HepG2 (cell line): ENCODE data around the gene PIGV. TPM values are rescaled to one million over a fixed set of nuclear protein-coding genes. Genes with fewer than 3 reads are reported as not detected.
A peak's percentile ranks its signal among the peaks of the same experiment; 100 is the strongest.

ENCODE experiments used
- ATAC-seq: fragments of 200-7000 bp; cut with Tn5 transposase; 3 replicates; pipeline ENCODE4 v1.9.1; 2020; ENCODE audit warnings: mild to moderate bottlenecking, moderate library complexity
- BruUV-seq: library from RNA; stranded (reverse); fragments of 400-500 nt; replicated peaks from 2 replicates; lab custom pipeline; 2021; lab: Mats Ljungman, UMichigan
- CTCF ChIA-PET: fragments of 300-600 bp; formaldehyde crosslinking; extraction: SDS; loops from one replicate; lab custom pipeline; 2021; ENCODE audit warnings: low total read pairs, inconsistent platforms, low intra/inter-chr PET ratio; lab: Yijun Ruan, JAX
- POLR2A ChIA-PET: fragments of 350-600 bp; sonication (Branson Sonifier 250); formaldehyde crosslinking; loops from one replicate; lab custom pipeline; 2020; ENCODE audit warnings: antibody characterized with exemption, inconsistent platforms; lab: Yijun Ruan, JAX
- DNase-seq: peaks from one replicate; pipeline ENCODE4 v3.0.0-alpha.2; 2015; ENCODE audit warnings: low spot score
- FAIRE-seq: peaks from 3 replicates; lab custom pipeline; 2011; peaks lifted over from hg19 to GRCh38; lab: Jason Lieb, UNC
- H2AFZ ChIP-seq: one replicate; pipeline ENCODE4 v1.6.1; 2011; ENCODE audit warnings: low read length, inconsistent platforms
- H3K27ac ChIP-seq: fragments of 300-600 bp; 3 replicates; pipeline ENCODE4 v1.8.0; 2011; ENCODE audit warnings: mixed run types, mild to moderate bottlenecking, mixed read lengths, low read length, inconsistent platforms; ENCODE audit not compliant: insufficient read depth; ENCODE audit errors: extremely low read length
- H3K27me3 ChIP-seq, 2 experiments: fragments of 200-600 bp in 1 of 2; 2 replicates in 1 of 2; 3 replicates in 1 of 2; pipeline versions ENCODE4 v1.6.0 to v1.8.0; 2011; ENCODE audit warnings: low read length in 2 of 2, mild to moderate bottlenecking in 2 of 2, moderate library complexity in 2 of 2, inconsistent platforms in 1 of 2; ENCODE audit not compliant: insufficient read depth in 2 of 2, control insufficient read depth in 1 of 2
- H3K36me3 ChIP-seq, 2 experiments: fragments of 200-600 bp in 1 of 2; replicated peaks in 1 of 2; 2 replicates in 1 of 2; 3 replicates in 1 of 2; pipeline versions ENCODE4 v1.5.1 to v1.8.0; 2011; ENCODE audit warnings: low read length in 2 of 2, inconsistent platforms in 1 of 2; ENCODE audit not compliant: insufficient read depth in 2 of 2, control insufficient read depth in 1 of 2
- H3K4me1 ChIP-seq: 2 replicates; pipeline ENCODE4 v1.5.1; 2012; ENCODE audit warnings: low read length, inconsistent platforms; ENCODE audit not compliant: insufficient read depth
- H3K4me2 ChIP-seq: 2 replicates; pipeline ENCODE4 v1.6.0; 2011; ENCODE audit warnings: low read depth, low read length, inconsistent platforms
- H3K4me3 ChIP-seq, 3 experiments: fragments of 200-600 bp in 1 of 3; sonication (generic), shearing (Covaris generic) in 1 of 3; replicated peaks in 1 of 3; 2 replicates each; pipeline ENCODE4 v1.5.1; 2011 to 2016; ENCODE audit warnings: low read length in 3 of 3, inconsistent platforms in 2 of 3, low read depth in 2 of 3, mild to moderate bottlenecking in 2 of 3, control low read depth in 1 of 3, mixed read lengths in 1 of 3; ENCODE audit not compliant: insufficient read depth in 1 of 3
- H3K79me2 ChIP-seq: one replicate; pipeline ENCODE4 v1.6.1; 2011; ENCODE audit warnings: low read length, inconsistent platforms; ENCODE audit not compliant: insufficient read depth
- H3K9ac ChIP-seq: 2 replicates; pipeline ENCODE4 v1.6.0; 2011; ENCODE audit warnings: mild to moderate bottlenecking, low read depth, low read length, inconsistent platforms; ENCODE audit not compliant: insufficient read depth
- H3K9me3 ChIP-seq: 2 replicates; pipeline ENCODE4 v1.5.1; 2012; ENCODE audit warnings: mild to moderate bottlenecking, low read length
- H4K20me1 ChIP-seq: 2 replicates; pipeline ENCODE4 v1.6.0; 2011; ENCODE audit warnings: inconsistent platforms, mild to moderate bottlenecking, low read length, moderate library complexity; ENCODE audit not compliant: insufficient read depth
- EP300 ChIP-seq, 3 experiments: sonication (generic) in 1 of 3; formaldehyde crosslinking in 1 of 3; IDR thresholded peaks; 2 replicates each; pipeline versions ENCODE4 v1.5.1 to v1.6.1; 2011 to 2020; ENCODE audit warnings: low read depth in 2 of 3, low read length in 2 of 3, borderline replicate concordance in 1 of 3, improper control_type of control experiment in 1 of 3, mild to moderate bottlenecking in 1 of 3, missing genetic modification reagents in 1 of 3, moderate library complexity in 1 of 3
- FOSL2 ChIP-seq: sonication (generic); formaldehyde crosslinking; IDR thresholded peaks from 2 replicates; pipeline ENCODE4 v1.4.0; 2020; ENCODE audit warnings: missing genetic modification reagents
- KLF15 ChIP-seq: sonication (generic); formaldehyde crosslinking; IDR thresholded peaks from 2 replicates; pipeline ENCODE4 v1.8.1; 2023; ENCODE audit warnings: borderline replicate concordance, mild to moderate bottlenecking, inconsistent platforms, missing genetic modification reagents, mixed read lengths
- MAF1 ChIP-seq: sonication (generic); formaldehyde crosslinking; IDR thresholded peaks from 2 replicates; pipeline ENCODE4 v1.5.0; 2020; ENCODE audit warnings: missing genetic modification reagents, borderline replicate concordance
- NAIF1 ChIP-seq: sonication (generic); formaldehyde crosslinking; IDR thresholded peaks from 2 replicates; pipeline ENCODE4 v1.5.0; 2020; ENCODE audit warnings: mild to moderate bottlenecking, missing genetic modification reagents, borderline replicate concordance
- ZNF572 ChIP-seq: sonication (generic); formaldehyde crosslinking; IDR thresholded peaks from 2 replicates; pipeline ENCODE4 v1.5.1; 2020; ENCODE audit warnings: mild to moderate bottlenecking, missing genetic modification reagents
- ZNF773 ChIP-seq: sonication (generic); formaldehyde crosslinking; IDR thresholded peaks from 2 replicates; pipeline ENCODE4 v1.4.0; 2020; ENCODE audit warnings: missing genetic modification reagents, borderline replicate concordance
- WGBS: methylation state at CpG from one replicate; pipeline ENCODE4 v1.1.6; 2017; ENCODE audit warnings: low lambda C conversion rate; 5-methylcytosine and 5-hydroxymethylcytosine counted together
- in situ Hi-C: cut with HindIII; loops from 2 replicates; pipeline ENCODE4 v1.10.0; 2017; ENCODE audit warnings: low pct_unique_long_range_greater_than_20kb; ENCODE audit not compliant: extremely low pct_ligation_motif_present
- intact Hi-C: fragments of 100-400 bp; cut with micrococcal nuclease; formaldehyde crosslinking; loops from one replicate; pipeline ENCODE4 v1.10.0; 2022; ENCODE audit not compliant: unreplicated experiment
- polyA plus RNA-seq, 8 experiments: library from polyadenylated mRNA; depleted of rRNA in 3 of 8; stranded (reverse) in 7 of 8; unstranded in 1 of 8; fragments of >200 nt; fragmentation: Illumina TruSeq in 4 of 8; extraction: Trizol in 4 of 8; gene quantifications; 2 replicates each; pipeline versions ENCODE4 v1.2.1 to v1.2.3, GENCODE V29; 2011 to 2016; ENCODE audit warnings: low read depth in 4 of 8, missing spikeins in 1 of 8, mixed read lengths in 1 of 8; ENCODE audit not compliant: insufficient read depth in 1 of 8
- total RNA-seq, 5 experiments: library from RNA; depleted of rRNA; stranded (reverse); fragments of >200 nt; fragmentation: Illumina TruSeq; extraction: Trizol; gene quantifications; 2 replicates each; pipeline ENCODE4 v1.2.3, GENCODE V29; 2016; ENCODE audit warnings: low read depth in 1 of 5
- TF ChIP-seq, protein P1 (sequence below): sonication (generic); formaldehyde crosslinking; IDR thresholded peaks from 2 replicates; pipeline ENCODE4 v1.4.0; 2020; ENCODE audit warnings: missing genetic modification reagents
- TF ChIP-seq, protein P2 (sequence below): sonication (generic); formaldehyde crosslinking; IDR thresholded peaks from one replicate; pipeline ENCODE4 v1.5.1; 2020; ENCODE audit warnings: mild to moderate bottlenecking, missing genetic modification reagents; ENCODE audit errors: not compliant biosample characterization

PIGV gene
- total and polyA plus RNA-seq, 2 of the 13 experiments (the other 11 are each of a cell fraction or from before 2014, with no cell fraction given) = 13.5 to 22.7 TPM

DNA sequence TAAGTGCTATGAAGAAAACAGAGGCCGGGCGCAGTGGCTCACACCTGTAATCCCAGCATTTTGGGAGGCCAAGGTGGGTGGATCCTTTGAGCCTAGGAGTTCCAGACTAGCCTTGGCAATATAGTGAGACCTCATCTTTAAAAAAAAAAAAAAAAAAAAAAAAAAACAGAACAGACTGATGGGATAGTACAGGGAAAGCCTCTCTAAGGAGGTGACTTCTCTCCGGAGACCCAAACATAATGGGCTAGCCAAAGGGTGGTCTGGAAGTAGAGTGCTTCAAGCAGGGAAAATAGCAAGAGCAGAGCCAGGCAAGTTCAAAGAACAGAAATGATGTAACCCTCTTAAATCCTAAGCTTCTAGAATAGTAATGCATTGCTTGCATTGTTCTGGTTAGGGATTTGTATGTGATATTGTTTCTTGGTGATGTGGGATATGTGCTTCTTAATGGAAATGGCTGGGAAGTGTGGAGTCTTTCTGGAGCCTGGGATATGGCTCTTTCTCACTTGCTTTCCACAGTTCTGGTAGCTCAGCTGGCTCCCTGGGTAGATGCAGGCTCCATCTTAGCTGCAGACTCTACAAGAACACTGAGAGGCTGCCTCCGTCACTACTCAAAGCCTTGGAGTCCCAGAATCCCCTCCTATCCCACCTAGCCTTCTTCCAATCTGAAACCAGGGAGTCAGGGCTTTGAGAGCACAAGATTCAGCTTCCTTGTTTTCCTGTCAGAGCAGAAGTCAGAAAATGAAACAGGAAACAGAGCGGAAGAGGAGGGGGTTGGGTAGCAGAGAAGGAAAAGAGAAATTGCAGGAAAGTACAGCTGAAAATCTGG, 1.9 kb upstream of the PIGV start (continued):
- no peak for TF ChIP-seq KLF15
- no peak for TF ChIP-seq MAF1
- no peak for TF ChIP-seq ZNF773
- TF ChIP-seq, protein P1, sequence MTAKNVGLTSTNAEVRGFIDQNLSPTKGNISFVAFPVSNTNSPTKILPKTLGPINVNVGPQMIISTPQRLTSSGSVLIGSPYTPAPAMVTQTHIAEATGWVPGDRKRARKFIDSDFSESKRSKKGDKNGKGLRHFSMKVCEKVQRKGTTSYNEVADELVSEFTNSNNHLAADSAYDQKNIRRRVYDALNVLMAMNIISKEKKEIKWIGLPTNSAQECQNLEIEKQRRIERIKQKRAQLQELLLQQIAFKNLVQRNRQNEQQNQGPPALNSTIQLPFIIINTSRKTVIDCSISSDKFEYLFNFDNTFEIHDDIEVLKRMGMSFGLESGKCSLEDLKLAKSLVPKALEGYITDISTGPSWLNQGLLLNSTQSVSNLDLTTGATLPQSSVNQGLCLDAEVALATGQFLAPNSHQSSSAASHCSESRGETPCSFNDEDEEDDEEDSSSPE (CRISPR knock-in tag) = no peak
- no peak for TF ChIP-seq ZNF572 (CRISPR knock-in tag)
- no peak for TF ChIP-seq NAIF1
- TF ChIP-seq EP300 (IDR thresholded peaks at IDR 0.05; ENCODE audit: low read depth in 2 of 2, low read length in 2 of 2) = no peak
- no peak for TF ChIP-seq EP300 (CRISPR knock-in tag; IDR thresholded peaks at IDR 0.05; ENCODE audit: borderline replicate concordance)

DNA sequence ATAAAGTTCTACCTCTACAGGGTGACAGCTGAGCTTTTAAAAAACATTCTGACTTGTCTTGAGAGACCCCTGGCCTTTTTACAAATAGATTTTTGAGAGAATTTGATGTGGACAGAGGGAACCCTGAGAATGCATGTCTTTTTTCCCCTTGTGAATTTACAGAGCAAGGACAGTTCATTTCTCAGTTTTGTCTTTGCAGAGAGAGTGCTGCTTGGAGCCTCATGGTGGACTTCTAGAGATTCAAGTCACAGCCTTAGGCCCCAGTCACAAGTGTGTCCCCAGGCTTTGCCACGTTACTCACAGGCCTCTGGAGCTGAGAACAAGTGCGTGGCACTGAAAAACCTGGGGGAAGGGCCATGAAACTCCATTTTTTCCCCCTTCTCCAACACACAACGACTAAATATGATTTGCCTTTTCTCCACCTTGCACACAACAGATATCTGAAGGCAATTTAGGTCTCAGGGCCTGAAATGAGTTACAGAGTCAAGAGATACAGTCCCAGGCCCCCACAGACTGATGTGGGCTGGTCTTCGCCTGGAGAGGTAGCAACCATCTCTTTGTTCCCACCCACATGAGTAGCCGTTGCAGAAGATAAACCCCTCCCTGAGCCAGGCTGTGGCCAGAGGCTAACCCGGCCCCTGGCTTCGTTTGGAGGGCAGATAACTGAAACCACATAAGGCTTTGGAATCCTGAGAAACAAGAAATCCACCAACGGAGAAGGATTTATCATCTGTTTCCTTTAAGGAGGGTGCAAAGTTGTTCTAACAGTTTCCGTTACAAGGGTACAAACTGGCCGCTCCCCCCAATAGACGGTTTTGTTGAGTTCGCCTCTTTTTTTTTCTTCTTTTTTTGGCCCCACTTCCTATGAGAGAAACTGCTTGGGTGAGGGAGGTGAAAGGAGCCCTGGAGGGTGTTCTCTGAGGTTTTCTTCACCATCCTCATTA, 1.0 kb upstream of the PIGV start:
- Histone ChIP-seq H3K4me3 (peak overlapping the region; percentile 78 to 89 (median 87)), H4K20me1 (no peaks in the 10 kb centered on the region), H3K36me3 (no peaks in the 10 kb centered on the region), H3K9ac (peak overlapping the region; percentile 98), H3K27me3 (no peaks in the 10 kb centered on the region; a peak in 1 of 5 replicates), H3K9me3 (no peaks in the 10 kb centered on the region), H3K4me1 (peaks cover 74% of the 10 kb centered on the region), H3K79me2 (peaks cover 6% of the 10 kb centered on the region), H2AFZ (no peak overlapping the region), H3K4me2 (peak overlapping the region; percentile 99), H3K27ac (peak overlapping the region; percentile 97)
- POLR2A ChIA-PET = interaction anchor here (1.2 to 7.0 kb wide), 11 partner anchors 15 to 285 kb away, joined by 3 to 127 read pairs (median 9); partner anchors contain the start of gene ARID1A
- DNase-seq = peak; percentile 71
- peak; percentile 77 for FAIRE-seq
- 14% methylated on average over 12 of the region's 12 CpGs for WGBS
- in situ Hi-C loops (loop anchor here (5.0 kb wide), 2 partner anchors 94 to 184 kb away; no protein-coding TSS in a partner anchor), intact Hi-C loops (loop anchor here (5.0 kb wide), 2 partner anchors 89 to 109 kb away; partner anchors contain the start of gene ARID1A)
- CTCF ChIA-PET = no interaction called here
- peak; percentile 52 for ATAC-seq
- BruUV-seq = no TSS peak
- 0 out of 2 replicates have a peak, but pooled peaks have one; percentile 12 for TF ChIP-seq FOSL2 (CRISPR knock-in tag)
- TF ChIP-seq, protein P2, sequence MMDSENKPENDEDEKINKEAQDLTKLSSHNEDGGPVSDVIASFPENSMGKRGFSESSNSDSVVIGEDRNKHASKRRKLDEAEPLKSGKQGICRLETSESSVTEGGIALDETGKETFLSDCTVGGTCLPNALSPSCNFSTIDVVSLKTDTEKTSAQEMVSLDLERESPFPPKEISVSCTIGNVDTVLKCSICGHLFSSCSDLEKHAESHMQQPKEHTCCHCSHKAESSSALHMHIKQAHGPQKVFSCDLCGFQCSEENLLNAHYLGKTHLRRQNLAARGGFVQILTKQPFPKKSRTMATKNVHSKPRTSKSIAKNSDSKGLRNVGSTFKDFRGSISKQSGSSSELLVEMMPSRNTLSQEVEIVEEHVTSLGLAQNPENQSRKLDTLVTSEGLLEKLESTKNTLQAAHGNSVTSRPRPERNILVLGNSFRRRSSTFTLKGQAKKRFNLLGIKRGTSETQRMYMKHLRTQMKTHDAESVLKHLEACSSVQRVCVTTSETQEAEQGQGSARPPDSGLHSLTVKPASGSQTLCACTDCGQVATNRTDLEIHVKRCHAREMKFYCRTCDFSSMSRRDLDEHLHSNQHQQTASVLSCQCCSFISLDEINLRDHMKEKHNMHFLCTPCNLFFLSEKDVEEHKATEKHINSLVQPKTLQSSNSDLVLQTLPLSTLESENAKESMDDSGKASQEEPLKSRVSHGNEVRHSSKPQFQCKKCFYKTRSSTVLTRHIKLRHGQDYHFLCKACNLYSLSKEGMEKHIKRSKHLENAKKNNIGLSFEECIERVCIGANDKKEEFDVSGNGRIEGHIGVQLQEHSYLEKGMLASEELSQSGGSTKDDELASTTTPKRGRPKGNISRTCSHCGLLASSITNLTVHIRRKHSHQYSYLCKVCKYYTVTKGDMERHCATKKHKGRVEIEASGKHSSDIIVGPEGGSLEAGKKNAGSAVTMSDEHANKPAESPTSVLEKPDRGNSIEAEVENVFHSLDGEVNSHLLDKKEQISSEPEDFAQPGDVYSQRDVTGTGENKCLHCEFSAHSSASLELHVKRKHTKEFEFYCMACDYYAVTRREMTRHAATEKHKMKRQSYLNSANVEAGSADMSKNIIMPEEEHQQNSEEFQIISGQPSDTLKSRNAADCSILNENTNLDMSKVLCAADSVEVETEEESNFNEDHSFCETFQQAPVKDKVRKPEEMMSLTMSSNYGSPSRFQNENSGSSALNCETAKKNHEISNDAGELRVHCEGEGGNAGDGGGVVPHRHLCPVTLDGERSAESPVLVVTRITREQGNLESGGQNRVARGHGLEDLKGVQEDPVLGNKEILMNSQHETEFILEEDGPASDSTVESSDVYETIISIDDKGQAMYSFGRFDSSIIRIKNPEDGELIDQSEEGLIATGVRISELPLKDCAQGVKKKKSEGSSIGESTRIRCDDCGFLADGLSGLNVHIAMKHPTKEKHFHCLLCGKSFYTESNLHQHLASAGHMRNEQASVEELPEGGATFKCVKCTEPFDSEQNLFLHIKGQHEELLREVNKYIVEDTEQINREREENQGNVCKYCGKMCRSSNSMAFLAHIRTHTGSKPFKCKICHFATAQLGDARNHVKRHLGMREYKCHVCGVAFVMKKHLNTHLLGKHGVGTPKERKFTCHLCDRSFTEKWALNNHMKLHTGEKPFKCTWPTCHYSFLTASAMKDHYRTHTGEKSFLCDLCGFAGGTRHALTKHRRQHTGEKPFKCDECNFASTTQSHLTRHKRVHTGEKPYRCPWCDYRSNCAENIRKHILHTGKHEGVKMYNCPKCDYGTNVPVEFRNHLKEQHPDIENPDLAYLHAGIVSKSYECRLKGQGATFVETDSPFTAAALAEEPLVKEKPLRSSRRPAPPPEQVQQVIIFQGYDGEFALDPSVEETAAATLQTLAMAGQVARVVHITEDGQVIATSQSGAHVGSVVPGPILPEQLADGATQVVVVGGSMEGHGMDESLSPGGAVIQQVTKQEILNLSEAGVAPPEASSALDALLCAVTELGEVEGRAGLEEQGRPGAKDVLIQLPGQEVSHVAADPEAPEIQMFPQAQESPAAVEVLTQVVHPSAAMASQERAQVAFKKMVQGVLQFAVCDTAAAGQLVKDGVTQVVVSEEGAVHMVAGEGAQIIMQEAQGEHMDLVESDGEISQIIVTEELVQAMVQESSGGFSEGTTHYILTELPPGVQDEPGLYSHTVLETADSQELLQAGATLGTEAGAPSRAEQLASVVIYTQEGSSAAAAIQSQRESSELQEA (CRISPR knock-in tag) = no peak
